ENCODE measurements around the gene RPL7A.
"Not testable (repeated sequence)": the region's sequence is repeated elsewhere in the genome, so short reads cannot be mapped to it uniquely, and the experiment has no call there.

The RPL7A gene

DNA sequence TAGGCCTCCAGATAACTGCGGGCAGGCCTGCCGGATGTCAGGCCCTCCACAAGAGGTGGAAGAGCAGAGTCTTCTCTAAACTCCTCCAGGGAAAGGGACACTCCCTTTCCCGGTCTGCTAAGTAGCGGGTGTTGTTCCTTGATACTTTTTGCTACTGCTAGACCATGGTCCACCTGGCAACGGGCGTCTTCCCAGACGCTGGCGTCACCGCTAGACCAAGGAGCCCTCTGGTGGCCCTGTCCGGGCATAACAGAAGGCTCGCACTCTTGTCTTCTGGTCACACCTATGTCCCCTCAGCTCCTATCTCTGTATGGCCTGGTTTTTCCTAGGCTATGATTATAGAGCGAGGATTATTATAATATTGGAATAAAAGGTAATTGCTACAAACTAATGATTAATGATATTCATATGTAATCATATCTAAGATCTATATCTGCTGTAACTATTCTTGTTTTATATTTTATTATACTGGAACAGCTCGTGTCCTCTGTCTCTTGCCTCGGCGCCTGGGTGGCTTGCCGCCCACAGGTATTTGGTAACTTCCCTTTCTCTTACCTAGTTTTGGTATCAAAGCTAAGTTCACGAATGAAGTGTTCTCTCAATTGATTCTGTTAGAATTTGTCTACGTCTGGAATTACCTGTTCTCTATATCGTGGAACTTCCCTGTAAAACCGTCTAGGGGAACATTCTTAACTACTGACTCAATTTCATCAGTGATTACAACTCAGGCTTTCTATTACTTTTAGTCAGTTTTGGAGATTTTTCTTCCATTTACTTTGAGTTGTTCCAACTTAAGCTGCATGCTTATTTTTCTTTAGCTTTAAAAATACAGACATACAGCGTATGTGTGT is 18.5 kb upstream of the RPL7A start:
- DNase-seq = peak; percentile 24

DNA sequence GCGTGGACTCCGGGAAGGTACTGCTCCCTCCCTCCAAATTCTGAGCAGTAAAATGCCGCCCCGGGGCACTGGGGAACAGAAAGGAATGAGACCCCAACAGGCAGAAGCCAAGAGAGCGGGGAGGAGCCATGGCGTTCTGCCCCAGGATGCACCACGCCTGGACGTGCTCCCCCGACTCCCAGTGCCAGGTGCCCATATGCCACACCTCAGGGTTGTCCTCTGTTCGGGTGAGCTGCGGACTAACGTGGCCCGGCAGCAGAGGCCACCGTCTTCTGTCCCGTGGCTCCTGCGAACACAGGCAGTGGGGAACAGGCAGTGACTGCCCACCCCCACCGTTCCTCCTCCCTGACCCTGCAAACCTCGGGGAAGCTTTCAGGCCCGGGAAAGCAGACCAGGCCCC is 16.8 kb upstream of the RPL7A start:
- DNase-seq = no peak

DNA sequence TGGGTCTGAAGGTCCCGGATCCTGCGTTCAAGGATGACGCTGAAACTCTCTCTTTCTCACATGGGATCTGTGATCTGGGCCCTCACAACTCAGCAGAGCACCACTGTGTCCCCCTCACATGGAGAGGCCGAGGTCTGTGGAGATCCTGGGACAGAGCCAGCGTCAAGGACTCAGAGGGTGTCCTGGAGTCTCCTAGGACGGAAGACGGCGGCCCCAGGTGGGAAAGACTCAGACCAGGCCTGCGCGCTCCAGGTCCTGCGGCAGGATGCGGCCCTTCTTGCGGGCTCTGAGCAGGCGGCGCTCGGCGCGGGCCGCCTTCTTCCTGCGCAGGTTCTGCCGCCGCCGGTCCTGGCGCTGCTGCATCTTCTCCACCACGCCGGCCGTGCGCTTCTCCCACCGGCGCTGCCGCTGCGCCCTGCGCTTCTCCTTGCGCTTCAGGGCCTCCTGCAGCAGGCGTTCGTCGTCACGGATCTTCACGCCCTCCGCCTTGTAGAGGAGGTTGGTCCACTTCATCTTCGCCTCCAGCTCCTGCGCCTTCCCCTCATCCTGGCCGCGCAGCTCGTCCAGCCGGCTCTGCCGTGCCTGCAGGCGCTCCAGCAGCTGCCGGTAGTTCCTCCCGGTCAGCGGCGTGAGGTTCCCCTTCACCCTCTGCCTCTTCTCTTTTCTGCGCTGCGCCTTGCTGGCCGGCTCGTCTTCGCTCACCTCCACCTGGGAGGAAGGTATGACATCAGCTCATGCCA is 16.2 kb upstream of the RPL7A start:
- no peak for DNase-seq

DNA sequence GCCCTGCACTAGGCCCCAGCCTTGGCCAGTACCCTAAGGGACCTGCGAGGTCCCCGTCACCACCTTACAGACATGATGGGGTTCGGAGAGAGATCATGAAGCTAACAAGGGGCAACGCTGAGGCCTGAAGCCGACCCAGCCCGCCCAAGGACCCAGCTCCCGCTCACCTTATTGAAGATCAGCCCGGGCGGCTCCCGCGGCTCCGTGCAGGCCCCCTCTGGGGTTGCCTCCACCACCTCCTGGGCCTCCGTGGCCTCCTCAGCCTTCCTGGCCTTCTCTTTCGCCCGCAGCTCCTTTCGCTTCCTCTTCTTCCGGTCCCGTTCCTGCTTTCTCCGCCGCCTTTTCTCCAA is 15.7 kb upstream of the RPL7A start:
- no peak for DNase-seq

DNA sequence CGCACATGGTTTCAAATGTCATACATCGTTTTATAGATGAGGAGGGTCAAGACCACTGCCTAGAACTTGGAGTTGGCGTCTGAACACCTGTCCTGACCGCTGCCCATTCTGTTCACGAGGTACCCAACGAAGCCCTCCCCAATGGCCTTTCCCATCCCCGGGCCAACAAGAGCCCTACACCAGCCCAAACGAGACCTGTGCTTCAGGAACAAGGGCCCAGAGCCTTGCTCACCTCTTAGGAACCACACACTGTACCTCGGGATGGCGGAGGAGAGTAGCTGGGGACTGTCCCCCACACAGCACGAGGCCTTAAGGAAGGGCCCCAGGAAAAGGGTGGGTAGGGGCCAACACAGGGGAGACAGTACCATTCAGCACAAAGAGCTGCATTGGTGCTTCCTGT is 15.0 kb upstream of the RPL7A start:
- DNase-seq = no peak

DNA sequence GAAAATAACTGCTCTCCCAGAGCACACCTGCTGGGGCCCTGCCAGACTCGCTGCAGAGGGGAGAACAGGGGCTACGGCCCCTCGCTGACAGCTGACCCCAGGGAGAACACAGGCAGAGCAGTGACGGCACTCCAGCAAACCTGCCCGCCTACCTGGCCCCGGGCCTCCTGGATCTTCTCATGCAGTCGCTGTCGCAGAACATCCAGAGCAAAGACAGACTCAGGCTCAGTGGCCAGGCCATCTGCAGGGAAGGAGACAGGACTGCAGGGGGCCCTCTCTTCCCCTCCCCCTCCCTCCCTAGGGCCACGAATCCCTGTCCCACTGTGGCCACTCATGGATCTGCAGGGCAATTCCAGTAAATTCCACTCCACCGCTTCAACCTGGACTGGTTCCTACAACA is 14.5 kb upstream of the RPL7A start:
- no peak for DNase-seq

DNA sequence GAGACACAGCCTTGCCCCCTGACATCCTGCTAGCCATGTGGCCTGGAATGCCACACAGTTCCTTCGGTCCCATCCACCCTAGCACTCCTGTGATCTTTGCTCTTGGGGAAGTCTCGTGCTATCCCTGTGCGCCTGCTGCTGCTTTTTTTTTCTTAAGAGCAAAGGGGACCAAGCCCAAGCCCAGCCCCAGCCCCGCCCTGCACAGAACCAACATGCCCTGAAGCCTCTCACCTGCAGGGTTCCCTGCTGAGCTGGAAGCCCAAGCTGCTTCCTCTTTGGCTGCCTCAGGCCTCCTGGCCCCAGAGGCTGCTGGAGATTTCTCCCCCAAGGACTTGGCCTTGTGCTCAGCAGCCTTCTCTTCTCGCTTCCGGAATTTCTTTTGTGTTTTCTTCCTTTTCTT is 13.9 kb upstream of the RPL7A start:
- no peak for DNase-seq

DNA sequence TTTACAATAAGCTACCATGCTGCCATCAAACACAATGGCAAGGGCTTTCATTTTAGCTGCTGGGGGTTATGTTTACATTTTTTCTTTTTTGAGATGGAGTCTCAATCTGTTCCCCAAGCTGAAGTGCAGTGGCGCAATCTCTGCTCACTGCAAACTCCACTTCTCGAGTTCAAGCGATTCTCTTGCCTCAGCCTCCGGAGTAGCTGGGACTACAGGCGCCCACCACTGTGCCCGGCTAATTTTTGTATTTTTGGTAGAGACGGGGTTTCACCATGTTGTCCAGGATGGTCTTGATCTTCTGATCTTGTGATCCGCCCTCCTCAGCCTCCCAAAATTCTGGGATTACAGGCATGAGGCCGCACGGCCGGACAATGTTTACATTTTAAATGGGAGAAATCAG is 13.1 kb upstream of the RPL7A start:
- DNase-seq = not testable (repeated sequence)

DNA sequence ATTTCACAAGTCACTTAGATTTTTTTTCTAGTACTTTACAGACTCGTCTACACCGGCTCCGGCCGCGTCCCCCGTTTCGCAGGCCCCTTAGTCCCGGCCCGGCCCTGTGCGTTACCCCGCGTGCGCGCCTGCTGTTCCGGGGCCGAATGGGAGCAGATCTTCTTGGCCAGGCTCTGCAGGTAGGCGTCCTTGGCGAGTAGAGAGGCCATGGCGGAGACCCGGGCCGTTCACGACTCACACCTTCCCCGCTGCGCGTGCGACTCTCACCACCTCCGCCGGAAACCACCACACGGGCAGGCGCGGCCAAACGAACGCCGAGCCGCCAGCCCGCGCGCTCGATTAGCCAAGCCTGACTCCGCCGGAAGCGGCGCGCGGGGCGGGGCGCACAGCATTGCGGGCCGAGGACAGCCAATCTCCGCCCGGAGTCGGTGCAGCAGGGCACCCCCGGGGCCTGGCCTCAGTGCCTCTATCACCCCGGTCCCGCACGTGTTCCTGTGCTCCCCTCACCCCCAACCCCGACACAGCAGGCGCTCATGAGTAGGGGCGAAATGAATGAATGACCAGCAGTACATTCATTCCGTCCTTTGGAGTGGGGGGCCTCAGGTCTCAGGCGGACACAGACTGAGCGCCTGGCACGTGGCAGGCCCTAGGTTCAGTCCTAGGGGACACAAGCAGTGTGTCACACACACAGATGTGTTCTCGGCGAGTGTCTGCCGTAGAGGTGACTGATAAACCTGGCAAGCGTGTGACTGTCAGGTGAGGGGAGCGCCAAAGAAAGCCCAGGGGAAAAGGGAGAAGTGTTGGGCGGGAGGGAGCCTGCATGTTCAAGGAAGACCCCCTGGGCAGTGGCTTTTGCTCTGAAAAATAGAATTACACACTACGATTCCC is 11.8 kb upstream of the RPL7A start, which contains the start of gene SURF6:
TSS of gene SURF6 (minus strand) at position 265 of the 888 bp plus-strand sequence. CDS start at position 209, 56 bp downstream.
- DNase-seq = peak; percentile 98

DNA sequence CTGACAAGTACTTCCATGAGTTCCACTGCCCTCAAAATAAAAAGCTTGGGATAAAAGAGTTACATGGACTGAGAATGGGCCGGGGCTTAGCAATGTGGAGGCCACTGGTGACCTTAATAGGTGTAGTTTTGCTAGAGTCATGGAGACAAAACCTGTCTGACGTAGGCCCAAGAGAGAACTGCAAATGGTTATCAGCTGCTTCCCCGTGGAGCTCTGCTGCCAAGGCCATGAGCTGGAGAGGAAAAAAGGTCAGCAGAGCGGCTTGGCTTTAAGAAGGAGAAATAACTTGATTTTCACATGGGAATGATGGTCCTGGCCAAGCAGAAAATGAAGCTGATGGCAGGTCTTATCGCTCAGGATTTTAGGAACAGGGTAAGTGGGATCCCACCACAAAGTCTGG is 8.4 kb upstream of the RPL7A start:
- no peak for DNase-seq

DNA sequence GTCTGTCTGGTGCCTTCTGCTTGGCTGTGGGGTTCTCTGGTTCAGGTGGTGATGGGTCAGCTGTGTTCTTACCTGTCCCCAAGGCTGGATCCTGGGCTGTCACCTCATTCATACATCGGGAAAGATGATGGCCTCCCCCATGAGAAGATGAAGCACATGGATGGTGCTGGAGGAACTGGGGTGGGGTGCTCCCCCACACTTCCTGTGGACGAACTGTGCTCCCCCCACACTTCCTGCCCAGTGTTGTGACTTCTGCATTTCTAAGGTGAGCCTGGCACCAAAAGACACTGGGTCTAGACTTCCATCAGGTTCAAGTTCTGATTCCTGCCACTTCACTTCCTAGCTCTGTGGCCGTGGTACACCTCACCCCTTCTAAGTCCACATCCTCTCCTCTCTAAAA is 7.8 kb upstream of the RPL7A start:
- DNase-seq = no peak

DNA sequence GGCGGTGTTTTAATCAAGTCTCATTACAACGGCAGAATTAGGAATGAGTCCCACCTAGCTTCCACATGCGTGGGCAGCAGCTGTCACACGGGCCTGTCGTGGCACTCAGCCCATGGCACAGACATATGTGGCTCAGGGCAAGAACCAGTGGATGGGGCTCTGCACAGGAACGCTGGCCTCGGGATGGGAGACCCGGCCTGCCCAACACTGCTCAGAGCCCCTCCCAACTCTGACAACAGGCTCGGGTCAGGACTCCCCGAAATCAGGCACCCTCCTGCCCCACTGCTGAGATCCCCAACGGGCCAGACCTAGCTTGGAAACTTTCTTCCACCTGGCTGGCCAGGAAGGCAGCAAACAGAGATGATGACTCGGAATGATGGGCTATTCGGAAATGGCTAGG is 7.1 kb upstream of the RPL7A start:
- no peak for DNase-seq

DNA sequence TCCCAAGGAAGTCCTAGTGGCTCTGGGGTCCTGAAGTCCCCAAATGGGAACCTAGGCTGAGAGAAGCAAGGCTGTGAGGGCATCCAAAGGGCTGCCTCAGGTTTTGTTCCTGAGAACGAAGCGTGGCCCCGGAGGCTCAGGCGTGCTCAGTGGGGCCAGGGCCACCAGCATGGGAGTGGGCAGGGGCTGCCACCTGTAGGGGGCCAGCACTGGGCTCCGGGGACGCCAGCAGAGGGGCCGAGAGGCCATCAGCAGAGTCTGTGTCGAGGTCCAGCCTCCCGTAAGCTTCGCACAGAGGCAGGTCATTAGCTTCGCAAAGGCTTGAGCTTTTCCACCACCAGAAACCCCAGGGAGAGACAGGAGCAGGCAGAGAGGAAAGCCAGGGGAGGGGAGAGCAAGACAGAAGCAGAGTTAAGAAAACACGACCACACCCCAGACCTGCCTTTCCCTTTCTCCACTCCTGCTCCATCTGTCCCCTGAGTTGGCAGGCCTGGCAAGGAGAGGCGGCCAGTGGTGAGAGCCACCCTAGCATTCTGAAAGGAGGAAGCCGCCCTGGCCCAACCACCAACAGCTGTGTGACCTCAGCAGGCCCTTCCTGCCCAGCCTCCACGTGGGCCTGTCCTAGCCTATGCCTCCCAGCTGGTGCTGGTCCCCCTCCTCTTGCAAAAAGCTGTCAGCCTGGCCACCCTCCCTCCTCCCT is 6.5 kb upstream of the RPL7A start:
- no peak for DNase-seq

DNA sequence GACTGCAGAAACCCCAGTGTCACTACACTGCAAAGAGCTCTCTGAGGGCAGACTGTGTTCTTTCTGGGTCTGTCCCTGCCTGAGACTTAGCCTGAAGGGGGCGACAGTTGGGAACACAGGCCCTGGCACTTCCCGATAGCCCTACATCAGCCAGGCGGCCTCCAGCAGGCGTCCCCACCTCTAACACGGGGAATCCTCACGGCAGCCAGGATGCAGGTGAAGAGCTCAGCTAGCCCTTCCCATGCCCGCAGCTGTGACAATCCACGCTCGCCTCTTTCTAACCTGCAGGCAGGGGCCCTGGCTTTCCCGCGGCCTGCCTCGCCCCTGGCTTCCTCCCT is 6.0 kb upstream of the RPL7A start:
- no peak for DNase-seq

DNA sequence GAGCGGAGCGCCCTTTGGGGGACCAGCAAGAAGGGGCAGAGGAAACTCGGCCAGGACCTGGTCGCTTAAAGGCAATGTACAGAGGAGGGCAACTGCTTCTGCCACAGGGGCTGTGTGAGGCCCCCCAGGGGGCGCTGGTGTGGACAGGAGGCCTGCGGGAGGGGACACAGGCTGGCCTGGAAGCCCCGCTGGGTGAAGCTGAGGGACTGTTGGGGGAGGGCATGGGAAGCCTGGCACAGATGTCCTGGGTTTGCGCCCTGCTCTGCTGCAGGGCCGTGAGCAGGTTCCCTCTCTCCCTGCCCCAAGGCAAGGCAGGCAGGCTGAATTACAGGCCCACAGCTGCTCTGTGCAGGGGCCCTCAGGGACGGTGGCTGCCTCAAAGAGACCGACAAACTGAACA is 5.4 kb upstream of the RPL7A start:
- no peak for DNase-seq

DNA sequence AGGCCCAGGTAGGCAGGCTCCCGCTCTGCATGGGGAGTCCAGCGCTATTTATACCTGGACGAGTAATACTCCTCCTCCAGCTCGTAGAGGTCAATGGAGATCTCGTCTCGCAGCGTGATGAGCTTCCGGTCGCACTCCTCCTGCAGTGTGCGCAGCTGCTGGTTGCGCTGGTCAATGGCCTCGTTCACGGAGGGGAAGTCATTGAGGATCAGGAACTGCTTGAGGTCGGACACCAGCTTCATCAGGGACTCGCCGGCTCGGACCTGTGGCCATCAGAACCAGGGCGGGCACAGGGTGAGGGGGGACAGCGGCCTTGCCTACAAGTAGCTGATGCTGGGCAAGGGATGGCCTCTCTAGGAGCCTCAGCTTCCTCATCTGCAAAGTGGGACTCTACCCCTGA is 3.9 kb upstream of the RPL7A start:
- DNase-seq = no peak

DNA sequence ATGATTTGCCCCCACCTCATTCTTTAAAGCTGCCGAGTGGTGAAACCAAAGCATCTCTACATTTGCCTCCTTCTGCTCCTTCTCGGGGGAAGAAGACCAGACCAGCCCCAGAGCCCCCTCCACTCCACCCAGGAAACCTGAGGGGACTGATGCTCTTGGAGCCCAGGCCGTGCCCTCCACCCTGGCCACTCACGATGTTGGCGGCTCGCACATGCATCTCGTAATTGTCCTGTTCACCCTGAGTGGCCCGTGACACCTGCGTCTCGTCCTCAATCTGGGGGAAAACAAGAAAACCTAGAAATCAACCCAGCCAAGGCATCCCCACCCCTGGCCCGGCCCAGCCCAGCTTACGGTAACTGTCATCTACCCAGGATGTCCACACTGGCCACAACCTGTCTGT is 3.0 kb upstream of the RPL7A start:
- no peak for DNase-seq

DNA sequence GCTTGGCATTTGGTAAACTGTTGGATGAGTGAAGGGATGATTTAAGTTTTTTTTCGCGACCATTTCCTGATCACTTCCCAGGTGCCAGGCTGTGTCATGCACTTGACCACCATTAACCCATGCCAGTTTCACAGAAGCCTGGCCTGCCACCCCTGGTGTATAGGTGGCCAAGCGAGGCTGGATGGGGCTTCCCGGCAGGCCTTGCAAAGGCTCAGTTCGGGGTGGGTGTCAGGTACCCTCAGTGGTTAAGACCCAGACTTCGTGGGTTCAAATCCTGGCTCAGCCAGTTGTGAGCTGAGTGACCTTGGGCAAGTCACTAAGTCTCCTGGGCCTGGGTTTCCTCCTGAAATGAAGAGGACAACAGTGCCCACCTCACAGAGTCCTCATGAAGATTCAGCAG is 2.4 kb upstream of the RPL7A start:
- DNase-seq = no peak

DNA sequence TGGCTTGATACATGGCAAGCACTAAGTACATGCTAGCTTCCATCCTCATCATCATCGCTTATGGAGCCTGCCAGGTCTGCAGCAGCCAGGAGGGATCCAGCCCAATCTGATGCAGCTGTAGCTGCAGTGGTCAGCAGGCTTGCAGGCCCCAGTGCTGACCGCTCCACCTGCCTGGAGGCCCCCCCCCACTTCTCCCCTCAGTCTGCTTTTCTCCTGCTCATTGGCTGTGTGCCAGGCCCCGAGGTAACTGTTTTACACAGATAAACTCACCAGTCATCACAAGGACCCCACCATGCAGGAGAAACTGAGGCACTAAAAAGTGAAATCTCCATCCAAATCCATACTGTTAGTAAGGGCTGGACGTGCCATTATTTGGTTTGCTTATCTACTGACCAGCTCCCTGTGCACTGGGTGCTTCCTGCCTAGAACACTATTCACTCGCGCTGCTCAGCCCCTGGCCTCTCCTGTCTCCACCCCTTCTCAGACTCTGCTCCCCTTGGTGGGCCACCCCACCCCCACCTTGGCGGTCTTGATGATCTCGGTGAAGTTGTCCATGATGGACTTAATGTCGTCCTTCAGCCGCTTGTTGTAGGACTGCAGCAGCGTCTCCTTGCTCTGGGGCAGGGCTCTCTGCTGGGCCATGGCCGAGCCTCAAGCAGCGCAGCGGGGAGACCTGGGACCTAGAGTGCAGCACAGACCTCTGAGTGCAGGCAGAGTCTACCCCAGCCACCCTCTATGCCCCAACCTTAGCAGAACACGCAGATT is 1.8 kb upstream of the RPL7A start:
- no peak for DNase-seq

DNA sequence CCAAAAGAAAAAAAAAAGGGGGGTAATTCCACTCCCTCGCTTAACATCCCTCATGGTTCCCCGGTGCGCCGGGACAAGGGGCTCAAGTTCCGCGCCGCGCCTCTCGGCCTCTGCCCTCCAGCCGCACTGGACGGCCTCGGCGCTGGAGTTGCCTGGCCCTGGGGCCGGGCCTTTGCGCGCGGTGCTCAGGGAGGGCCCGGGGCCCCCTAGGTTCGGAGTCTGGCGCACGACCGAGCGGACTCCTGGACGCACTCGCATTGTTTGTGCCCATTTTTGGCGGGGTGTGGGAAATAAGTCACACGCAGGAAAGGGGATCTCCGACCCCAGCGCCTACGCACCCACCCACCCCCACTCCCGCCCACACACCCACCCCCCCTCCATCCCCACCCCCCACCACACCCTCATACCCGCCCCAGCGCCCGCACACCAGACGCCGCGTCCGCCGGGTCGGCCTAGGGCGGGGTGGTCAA is 468 bp upstream of the RPL7A start:
- peak; percentile 68 for DNase-seq

DNA sequence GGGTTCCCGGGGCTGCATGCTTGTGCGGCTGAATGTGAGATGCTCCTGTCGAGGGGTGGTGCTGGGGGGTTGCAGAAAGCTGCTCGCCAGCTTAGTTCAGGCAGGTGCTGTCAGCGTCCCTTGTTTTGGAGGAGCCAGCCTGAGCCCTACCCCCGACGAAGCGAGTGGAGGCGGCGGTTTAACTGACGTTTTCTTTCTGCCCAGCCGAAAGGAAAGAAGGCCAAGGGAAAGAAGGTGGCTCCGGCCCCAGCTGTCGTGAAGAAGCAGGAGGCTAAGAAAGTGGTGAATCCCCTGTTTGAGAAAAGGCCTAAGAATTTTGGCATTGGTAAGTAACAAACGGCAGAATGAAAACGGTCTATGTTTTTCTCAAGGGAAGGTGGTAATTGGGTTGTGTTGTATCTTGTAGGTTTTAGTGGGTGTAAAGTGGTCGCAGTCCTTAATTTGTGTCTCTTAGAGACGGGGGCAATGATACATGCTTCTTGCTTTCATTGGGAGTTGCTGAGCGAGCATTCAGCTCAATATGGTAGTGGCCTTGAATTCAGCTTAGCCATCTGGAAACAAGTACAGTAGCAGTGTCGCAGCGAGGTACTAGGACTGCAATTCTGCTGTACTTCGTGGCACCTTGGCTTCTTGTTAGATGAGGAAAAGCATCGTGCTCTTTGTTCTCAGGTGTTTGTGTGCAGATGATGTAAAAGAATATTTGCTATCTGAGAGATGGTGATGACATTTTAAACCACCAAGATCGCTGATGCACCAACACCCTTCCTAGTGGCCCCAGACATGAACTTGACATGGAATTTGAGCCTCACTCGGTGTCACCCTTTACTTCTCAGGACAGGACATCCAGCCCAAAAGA is 928 bp downstream of the RPL7A start:
- peak; percentile 28 for DNase-seq

Measured in RPMI8226 (cell line).